ENCODE measurements around the gene FAM171A2.

FAM171A2 gene

DNA sequence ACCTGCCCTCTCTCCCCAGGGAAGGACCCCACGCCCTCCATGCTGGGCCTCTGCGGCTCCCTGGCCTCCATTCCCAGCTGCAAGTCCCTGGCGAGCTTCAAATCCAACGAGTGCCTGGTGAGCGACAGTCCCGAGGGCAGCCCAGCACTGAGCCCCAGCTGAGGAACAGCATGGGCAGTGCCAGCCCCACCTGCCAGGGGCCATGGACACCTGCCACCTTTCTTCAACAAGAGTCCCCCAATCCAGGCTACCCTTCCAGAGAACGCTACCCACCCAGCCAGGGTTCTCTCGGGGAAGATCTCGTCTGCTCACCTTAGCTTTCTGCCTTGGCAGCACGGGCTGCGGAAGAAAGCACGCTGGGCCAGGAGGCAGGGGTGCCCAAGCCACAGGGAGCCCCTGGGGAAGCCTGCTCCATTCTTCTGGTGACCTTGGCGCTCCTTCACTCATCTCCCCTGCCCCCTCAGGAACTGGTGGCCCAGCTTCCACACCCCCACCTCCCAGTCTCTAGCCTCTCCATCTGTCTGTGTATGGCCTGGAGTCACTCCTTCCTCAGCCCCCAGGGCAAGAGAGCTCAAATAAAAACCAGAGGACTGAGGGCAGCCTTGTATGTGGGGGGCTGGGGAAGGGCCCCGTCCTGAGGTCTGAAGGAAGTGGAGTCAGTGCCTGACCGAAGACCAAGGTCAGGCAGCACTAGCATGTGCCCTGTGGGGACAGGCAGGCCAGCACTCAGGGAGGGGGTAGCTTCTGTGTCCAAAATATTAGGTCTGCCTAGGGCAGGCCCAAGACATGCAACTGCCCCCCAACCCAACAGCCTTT, 45.4 kb downstream of the FAM171A2 start:
- DNase-seq = no peak

DNA sequence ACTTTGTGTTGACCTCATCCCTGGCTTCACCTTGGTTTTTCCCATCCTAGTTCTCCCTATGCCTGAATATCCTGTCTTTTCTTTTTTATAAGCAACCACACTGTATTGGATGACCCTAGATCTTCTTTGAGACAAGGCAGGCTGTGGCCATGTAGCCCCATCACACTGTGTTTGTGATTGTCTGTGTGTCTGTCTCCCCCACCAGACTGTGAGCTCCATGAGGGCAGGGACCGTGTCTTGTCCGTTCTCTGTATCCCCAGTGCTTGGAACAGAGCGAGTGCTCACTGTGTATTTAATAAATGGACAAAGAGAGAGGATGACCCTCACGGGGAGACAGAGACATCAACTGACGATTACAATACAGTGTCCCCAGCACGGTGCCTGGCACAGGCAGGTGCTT, 46.1 kb downstream of the FAM171A2 start:
- DNase-seq = no peak

DNA sequence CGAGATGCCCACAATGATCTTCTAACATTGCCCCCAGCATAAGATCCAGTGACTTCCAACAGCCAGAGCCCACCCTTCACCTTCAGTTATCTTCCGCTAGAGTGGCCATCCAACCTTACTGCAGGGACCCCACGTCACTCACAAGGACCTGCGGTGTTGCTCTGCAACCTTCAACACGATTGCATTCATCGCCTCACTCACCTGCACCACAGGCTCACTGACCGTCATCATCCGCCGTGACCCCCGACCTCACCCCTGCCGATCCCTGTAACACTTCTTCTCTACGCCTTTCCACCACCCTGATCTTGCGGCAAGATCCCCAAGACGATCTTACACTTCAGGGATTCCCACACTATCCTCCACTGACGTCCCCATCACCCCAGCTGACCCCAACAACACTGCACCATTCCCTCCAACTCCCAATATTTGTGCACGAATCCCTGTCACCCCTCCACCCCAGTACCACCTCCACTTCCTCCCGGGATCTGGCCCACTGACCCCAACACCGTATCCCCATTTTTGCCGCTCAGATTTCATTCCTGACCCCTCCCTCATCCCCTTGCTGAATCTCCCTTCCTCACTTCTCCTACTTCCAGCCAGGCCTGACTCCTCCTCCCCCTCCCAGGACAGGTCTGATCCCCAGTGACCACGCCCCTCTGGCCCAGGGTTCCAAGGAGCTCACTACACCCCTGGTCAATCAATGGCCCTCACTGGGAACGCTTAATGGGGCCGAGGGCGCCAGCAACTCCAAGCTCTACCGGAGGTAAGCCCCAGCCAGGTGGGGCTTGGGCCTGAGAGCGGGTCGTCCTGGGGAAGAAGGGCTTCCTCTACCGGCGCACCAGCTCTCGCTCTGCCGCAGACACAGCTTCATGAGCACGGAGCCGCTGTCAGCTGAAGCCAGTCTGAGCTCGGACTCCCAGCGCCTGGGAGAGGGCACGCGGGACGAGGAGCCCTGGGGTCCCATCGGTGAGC, 47.6 kb downstream of the FAM171A2 start:
- DNase-seq = no peak

DNA sequence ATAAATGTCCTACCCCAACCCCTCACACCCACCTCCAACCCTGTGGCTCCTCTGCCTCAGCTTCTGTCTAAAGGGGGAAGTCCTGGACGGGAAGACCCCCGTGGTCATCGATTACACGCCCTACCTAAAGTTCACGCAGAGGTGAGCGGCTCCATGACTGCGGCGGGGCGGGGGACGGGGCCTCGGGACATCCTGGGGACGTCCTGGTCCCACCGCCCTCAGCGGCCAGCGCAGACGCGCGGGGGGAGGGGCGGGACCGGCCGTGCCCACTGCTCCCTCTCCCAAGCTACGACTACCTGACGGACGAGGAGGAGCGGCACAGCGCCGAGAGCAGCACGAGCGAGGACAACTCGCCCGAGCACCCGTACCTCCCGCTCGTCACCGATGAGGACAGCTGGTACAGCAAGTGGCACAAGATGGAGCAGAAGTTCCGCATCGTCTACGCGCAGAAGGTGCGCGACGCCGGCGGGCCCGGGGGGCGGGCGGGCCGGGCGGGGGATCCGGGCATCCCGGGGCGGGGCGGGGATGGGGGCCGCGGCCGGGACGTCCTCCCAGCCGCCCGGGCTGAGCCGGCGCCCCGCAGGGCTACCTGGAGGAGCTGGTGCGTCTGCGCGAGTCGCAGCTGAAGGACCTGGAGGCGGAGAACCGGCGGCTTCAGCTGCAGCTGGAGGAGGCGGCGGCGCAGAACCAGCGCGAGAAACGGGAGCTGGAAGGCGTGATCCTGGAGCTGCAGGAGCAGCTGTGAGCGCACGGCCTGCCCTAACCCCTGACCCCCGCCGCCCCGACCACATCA, 48.6 kb downstream of the FAM171A2 start:
- DNase-seq = no peak

DNA sequence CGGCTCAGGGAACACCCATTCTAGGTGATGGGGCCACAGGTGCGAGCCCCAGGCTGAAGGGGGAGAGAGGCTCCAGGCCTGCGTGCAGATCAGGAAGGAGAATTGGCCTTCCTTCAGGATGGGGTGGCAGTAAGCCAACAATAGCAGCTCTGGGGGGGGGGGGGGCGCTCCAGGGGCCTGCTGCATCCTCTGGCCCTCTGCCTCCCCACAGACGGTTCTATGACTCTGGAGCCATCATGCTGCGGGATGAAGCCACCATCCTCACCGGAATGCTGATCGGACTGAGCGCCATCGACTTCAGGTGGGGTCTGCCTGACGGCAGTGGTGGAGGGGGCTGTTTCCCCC, 49.2 kb downstream of the FAM171A2 start:
- no peak for DNase-seq

DNA sequence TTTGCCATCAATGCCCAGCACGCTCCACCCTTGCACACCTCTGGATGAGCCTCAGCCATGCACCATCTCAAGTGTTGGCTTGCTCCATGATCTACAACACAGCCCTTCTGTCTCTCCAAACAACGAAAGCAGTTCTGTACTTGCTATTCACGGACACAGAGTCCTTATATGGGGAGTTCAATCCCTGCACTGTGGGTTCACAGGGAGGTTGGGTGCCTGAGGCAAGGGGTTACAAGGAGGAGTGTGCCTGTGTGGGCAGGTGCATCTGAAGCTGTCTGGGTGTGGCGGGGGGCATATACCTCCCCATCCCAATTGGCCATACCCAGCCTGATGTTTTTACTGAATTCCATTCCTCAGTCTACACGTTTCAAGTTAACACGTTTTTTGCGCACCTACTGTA, 49.6 kb downstream of the FAM171A2 start:
- DNase-seq = no peak

DNA sequence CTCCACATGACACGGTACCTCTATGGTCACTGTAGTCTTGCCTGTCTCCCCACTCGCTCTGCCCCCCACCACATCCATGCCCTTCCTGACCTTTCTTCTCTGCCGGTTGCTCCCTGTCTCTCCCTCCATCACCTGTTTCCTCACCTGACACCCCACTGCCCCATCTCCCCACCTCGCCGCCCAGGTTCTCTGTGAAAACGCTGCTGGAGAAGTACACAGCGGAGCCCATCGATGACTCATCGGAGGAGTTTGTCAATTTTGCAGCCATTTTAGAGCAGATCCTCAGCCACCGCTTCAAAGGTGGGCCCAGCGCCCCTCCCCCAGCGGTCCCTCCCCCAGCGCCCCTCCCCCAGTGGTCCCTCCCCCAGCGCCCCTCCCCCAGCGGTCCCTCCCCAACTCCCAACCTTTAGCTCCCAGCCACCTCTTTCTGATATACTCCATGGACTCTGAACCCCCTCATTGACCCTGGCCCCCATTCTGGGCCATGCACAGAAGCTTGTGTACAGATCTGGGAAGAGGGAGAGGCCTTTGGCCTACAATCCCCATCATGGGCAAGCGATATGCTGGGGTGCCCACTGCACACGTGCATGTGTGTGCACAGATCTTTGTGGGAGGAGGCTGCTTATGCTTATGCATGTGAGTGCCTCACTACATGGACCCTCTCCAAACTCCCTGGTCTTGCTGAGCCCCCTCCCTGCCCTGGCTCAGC, 51.1 kb downstream of the FAM171A2 start:
- DNase-seq = no peak

DNA sequence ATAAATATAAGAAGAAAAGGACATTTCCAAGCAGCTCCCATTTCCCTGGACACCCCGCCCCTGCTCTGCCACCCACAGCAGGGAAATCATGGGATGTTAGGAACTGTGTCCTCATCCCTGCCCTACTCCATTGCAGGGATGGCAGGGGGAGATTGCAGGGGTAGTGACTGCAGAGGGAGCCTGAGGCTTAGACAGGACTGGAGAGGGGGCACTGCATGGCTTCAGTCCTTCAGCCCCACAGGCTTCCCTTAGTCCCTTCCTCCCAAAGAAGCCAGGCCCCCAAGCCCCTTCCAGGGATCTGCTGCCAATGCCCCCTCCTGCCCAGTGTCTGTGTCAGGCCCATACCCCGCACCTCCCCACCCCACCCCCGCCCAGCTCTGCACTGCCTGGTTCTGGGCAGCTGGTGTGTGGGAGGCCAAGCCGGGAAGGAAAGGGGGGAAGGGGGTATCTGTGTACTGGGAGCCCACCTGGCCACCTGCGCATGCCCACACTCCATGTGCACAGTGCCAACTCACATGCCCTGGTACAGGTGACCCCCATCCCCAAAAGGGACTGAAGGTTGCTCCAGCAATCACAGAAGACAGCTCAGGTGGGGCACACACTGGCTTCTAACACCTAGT, 52.0 kb downstream of the FAM171A2 start:
- no peak for DNase-seq

DNA sequence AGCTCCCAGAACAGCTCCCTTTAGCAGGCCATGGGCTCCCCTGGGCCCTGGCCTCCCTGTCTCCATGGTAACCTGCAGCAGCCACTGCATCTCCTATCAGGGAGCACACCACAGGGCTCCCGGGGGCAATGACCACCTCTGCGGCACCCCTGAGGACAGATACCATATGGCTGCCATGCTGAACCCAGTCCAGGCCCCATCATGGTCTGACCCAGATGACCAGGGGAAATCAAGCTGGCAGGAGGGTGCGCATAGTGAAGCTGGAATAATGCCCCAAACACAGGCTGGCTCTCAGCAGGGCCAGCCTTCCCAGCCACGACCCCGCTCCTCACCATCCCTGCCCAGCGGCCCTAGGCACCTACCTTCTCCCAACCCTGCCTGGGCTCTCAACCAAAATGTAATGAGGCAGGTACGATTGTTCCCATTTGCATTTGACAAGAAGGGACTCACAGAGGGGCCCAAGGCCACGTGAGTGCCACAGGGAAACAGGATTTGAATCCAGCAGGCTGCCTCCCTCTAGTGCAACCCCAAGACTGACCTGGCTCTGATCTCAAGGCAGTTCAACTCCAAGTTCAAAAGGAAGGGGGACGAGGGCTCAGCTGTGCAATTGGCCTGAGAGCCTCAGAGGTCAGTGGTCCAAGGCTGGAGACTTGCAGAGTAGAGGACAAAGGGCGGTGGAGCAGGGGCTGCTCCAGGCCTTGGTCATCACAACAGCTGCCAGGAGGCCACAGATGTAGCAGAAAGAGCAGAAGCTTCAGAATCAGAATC, 52.9 kb downstream of the FAM171A2 start:
- DNase-seq = no peak

DNA sequence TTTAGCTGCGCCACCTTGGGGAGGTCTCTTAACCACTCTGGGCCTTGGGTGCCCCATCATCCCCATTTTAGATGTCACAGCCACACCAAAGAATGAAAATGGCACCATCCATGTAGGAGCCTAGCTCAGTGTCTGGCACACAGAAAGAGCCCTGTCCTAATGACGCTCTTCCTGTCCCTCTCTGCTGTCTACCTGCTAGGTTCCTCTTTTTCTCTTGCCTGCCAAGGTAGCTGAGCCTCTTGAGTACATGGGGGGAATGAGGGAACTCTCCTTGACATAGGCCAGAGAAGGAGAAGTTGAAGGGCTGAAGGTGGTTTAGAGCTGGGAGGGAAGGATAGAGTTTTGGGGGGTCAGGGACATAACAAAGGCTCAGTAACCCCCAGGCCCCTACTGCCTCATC, 53.5 kb downstream of the FAM171A2 start:
- DNase-seq = no peak

DNA sequence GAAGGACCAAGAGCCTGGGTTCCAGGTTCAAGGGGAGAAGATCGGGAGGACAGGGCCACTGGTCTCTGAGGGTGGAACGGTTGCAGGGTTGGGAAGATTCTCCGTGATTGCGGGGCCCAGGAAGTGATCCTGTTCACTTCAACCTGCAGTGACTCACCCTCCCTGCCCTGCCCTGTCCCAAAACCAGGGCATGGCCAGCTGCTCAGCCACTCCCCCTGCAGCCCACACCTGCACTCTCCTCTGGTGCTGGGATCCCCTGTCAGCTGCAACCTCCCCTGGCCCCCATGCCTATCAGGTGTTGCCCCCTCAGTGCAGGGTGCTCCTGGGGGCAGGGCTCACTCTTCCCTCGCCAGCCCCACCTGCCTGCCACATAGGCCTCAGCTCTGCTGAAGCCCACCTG, 54.2 kb downstream of the FAM171A2 start:
- no peak for DNase-seq

DNA sequence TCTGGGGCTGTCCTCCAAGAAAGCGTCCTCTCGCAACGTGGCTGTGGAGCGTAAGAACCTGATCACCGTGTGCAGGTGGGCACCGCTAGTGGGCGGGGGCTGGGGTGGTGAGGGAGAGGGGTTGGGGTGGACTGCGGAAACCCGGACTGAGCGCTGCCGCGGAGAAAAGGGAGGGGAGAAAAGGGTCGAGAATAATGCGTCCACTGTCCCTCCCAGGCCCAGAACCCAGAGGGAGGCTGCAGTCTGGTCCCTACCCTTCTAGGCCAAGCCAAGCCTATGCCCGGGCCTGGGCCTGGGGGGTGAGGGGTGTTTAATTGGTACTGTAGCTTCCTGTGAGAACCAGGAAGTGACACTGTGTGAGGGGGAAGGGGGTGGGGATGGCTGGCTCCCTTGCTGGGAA, 54.8 kb downstream of the FAM171A2 start:
- no peak for DNase-seq

DNA sequence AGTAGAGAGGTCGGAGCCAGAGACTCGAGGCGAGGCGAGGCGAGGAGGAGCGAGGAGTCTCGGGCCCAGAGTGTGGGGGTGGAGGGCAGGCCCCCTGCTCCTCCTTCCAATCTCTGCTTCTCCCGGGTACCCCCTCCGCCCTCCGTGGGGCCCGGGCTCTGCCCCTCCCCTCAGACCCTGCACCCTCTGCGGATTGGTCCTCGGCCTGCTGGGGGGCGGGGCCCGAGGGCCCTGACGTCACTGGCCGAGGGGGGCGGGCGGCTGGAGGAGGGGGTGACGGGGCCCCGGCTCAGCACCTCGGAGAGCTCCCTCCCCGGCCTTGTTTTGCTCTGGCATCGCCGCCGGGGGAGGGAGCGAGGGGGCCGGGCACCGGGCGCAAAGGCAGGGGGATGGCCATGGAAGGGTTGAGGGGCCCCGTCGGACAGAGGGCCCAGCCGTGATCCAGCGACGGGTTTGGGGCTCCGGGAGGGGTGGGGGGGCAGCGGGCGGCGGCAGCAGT, 55.3 kb downstream of the FAM171A2 start, which contains the start of gene RUNDC3A:
Gene RUNDC3A (plus strand): TSS at position 282 of the 499 bp plus-strand sequence. CDS start 232 bp downstream, outside the sequence.
- peak; percentile 69 for DNase-seq

DNA sequence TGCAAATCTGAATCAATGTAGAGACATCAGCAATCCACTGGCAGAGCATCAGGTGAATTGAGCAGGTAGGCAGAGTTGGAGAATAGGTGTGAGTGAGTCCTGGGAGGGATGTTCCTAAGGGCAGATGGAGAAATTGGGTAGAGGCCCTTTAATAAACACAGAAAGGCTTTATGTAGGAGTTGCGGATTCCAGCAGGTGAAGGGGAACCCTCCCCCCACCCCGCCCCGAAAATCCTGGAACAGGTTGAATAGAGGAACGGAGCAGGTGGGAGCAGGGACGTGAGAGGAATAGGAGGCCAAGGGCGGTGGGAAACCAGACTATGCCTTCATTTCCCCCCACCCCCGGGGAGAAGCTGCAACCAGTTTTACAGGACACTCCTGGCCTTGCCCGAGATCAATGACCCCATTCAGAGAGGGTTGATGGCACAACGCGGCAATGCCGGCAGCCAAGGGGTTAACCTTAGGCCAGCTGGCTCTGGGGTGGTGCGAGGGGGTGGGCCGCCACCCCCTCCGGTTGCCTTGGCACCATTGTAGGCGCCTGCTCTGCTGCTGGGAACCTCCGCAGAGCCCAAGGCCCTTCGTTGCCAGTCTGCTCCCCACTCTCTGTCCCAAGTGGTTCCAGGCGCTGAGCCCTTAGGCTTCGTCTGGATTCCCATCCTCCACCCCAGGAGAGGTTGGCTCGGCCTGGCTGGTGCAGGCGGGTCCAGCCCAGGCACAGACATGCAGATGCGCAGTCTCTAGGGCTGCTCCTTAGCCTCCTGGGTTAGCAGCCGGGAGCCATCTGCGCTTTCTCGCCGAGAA, 56.1 kb downstream of the FAM171A2 start:
- peak; percentile 70 for DNase-seq

DNA sequence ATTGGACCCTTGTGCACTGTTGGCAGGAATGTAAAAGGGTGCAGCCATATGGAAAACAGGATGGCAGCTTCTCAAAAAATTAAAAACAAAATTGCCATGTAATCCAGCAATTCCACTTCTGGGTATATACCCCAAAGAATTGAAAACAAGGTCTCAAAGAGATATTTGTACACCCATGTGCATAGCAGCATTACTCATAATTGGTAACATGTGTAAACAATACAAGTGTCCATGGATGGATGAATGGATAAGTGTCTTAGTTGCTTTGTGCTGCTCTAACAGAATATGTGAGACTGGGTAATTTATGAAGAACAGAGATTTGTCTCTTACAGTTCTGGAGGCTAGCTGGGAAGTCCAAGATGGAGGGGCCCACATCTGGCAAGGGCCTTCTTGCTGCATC, 59.0 kb downstream of the FAM171A2 start:
- peak; percentile 55 for DNase-seq
